Large intestine (tissue), 3 donors: ENCODE results near the gene CRACR2A. TPM values are rescaled to one million over a fixed set of nuclear protein-coding genes. Genes with fewer than 3 reads are reported as not detected.
A peak's percentile ranks its signal among the peaks of the same experiment; 100 is the strongest.

Experiments used
- DNase-seq, 2 donors: peaks; one replicate each; pipeline versions ENCODE4 v3.0.0 to v3.0.0-alpha.2; 2013
- H3K27ac ChIP-seq: one replicate; pipeline ENCODE4 v1.5.1; 2013; ENCODE audit warnings: low read length
- H3K27me3 ChIP-seq: 2 replicates; pipeline ENCODE4 v1.6.1; 2013; ENCODE audit warnings: low read length; ENCODE audit not compliant: control insufficient read depth, insufficient read depth
- H3K36me3 ChIP-seq: 2 replicates; pipeline ENCODE4 v1.6.1; 2013; ENCODE audit warnings: low read length; ENCODE audit not compliant: control insufficient read depth, insufficient read depth
- H3K4me1 ChIP-seq: one replicate; pipeline ENCODE4 v1.6.1; 2013; ENCODE audit warnings: low read length; ENCODE audit not compliant: control insufficient read depth, insufficient read depth
- H3K4me3 ChIP-seq: one replicate; pipeline ENCODE4 v1.5.1; 2013; ENCODE audit warnings: low read length
- H3K9me3 ChIP-seq: one replicate; pipeline ENCODE4 v1.6.1; 2013; ENCODE audit warnings: mild to moderate bottlenecking, low read depth, low read length, moderate library complexity; ENCODE audit not compliant: control insufficient read depth
- WGBS: methylation state at CpG from one replicate; pipeline ENCODE4 v1.1.5; 2013; ENCODE audit warnings: low lambda C conversion rate; ENCODE audit not compliant: insufficient coverage; 5-methylcytosine and 5-hydroxymethylcytosine counted together
- polyA plus RNA-seq: library from polyadenylated mRNA; unstranded; fragments of 120-200 nt; gene quantifications from one replicate; pipeline ENCODE4 v1.2.1, GENCODE V29; 2013

The CRACR2A gene
- polyA plus RNA-seq, 1 donor: 12.5 TPM

- Histone ChIP-seq H3K36me3 (no peaks in the 10 kb centered on the region), H3K4me3 (no peak overlapping the region), H3K27me3 (peaks cover 3% of the 10 kb centered on the region), H3K4me1 (no peaks in the 10 kb centered on the region), H3K9me3 (no peaks in the 10 kb centered on the region), H3K27ac (no peak overlapping the region)
- no CpG with 5 or more reads among the region's 6 CpGs for WGBS
- no peak for DNase-seq
These were observed 71.3 kb downstream of the CRACR2A start for GRCh38 chr12:3681595-3682061.

GRCh38 chr12:3680919-3681594 is 71.9 kb downstream of the CRACR2A start:
- WGBS: no CpG with 5 or more reads among the region's 8 CpGs
- H3K4me1 ChIP-seq: no peaks in the 10 kb centered on the region
- H3K9me3 ChIP-seq: no peaks in the 10 kb centered on the region
- no peak overlapping the region for H3K4me3 ChIP-seq
- peak; percentile 17 to 21 for DNase-seq
- H3K27me3 ChIP-seq: no peaks in the 10 kb centered on the region
- H3K27ac ChIP-seq: no peak overlapping the region
- no peaks in the 10 kb centered on the region for H3K36me3 ChIP-seq

GRCh38 chr12:3679831-3680230 is 73.1 kb downstream of the CRACR2A start:
- H3K27me3 ChIP-seq: no peaks in the 10 kb centered on the region
- H3K4me3 ChIP-seq: no peak overlapping the region
- WGBS: no CpG with 5 or more reads among the region's 3 CpGs
- H3K27ac ChIP-seq: no peak overlapping the region
- no peaks in the 10 kb centered on the region for H3K9me3 ChIP-seq
- no peaks in the 10 kb centered on the region for H3K36me3 ChIP-seq
- no peak for DNase-seq
- H3K4me1 ChIP-seq: no peaks in the 10 kb centered on the region

GRCh38 chr12:3677609-3678008 is 75.3 kb downstream of the CRACR2A start:
- no peaks in the 10 kb centered on the region for H3K9me3 ChIP-seq
- no peak overlapping the region for H3K27ac ChIP-seq
- no peaks in the 10 kb centered on the region for H3K4me1 ChIP-seq
- DNase-seq: no peak
- 100% methylated on average over 2 of the region's 5 CpGs for WGBS
- no peak overlapping the region for H3K4me3 ChIP-seq
- peaks cover 2% of the 10 kb centered on the region for H3K27me3 ChIP-seq
- H3K36me3 ChIP-seq: no peaks in the 10 kb centered on the region

GRCh38 chr12:3673981-3674708 is 78.8 kb downstream of the CRACR2A start:
- Histone ChIP-seq H3K27me3 (peaks cover 2% of the 10 kb centered on the region), H3K9me3 (no peaks in the 10 kb centered on the region), H3K27ac (no peak overlapping the region), H3K4me1 (no peaks in the 10 kb centered on the region), H3K36me3 (no peaks in the 10 kb centered on the region), H3K4me3 (no peak overlapping the region)
- DNase-seq: no peak
- WGBS: 56% methylated on average over 5 of the region's 9 CpGs

GRCh38 chr12:3672113-3672509 is 80.8 kb downstream of the CRACR2A start:
- no peak overlapping the region for H3K27ac ChIP-seq
- peaks cover 2% of the 10 kb centered on the region for H3K27me3 ChIP-seq
- no peak overlapping the region for H3K4me3 ChIP-seq
- no peaks in the 10 kb centered on the region for H3K4me1 ChIP-seq
- no peaks in the 10 kb centered on the region for H3K9me3 ChIP-seq
- WGBS: no CpG with 5 or more reads among the region's 2 CpGs
- H3K36me3 ChIP-seq: no peaks in the 10 kb centered on the region
- no peak for DNase-seq

DNA sequence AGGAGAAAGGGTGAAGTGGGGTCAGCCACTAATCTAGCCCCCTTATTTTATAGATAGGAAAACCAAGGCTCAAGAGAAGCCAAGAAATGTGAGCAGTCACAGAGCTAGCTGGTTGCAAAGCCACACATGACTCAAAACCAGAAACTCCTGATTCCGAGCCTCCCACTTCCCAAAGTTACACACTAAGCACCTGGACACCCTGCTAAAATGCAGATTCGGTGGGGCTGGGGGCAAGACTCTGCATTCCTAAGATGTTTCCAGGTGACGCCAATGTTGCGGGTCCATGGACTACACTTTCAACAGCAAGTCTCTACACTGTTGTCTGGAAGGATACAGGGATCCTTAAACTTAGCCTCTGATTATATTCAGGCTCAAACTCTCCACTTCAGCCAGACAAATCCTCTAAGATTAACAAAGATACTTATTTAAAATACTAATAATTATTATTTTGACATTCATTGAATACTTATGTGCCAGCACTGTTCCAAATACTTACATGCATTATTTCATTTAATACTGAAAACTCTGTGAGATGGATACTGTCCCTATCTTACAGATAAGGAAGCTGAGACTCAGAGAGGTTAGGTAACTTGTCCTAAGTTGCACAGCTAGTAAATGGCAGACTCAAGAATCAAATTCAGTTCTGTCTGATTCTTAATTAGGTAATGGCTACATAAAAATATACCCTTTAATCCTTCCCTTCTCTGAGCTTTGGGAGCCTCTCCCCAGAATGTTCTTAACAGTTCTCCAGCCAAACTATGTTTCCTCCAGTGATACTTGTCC is 81.4 kb downstream of the CRACR2A start:
- H3K4me3 ChIP-seq: no peak overlapping the region
- DNase-seq: no peak
- no CpG with 5 or more reads among the region's 4 CpGs for WGBS
- H3K4me1 ChIP-seq: no peaks in the 10 kb centered on the region
- H3K27me3 ChIP-seq: peaks cover 2% of the 10 kb centered on the region
- no peaks in the 10 kb centered on the region for H3K36me3 ChIP-seq
- no peak overlapping the region for H3K27ac ChIP-seq
- H3K9me3 ChIP-seq: no peaks in the 10 kb centered on the region

DNA sequence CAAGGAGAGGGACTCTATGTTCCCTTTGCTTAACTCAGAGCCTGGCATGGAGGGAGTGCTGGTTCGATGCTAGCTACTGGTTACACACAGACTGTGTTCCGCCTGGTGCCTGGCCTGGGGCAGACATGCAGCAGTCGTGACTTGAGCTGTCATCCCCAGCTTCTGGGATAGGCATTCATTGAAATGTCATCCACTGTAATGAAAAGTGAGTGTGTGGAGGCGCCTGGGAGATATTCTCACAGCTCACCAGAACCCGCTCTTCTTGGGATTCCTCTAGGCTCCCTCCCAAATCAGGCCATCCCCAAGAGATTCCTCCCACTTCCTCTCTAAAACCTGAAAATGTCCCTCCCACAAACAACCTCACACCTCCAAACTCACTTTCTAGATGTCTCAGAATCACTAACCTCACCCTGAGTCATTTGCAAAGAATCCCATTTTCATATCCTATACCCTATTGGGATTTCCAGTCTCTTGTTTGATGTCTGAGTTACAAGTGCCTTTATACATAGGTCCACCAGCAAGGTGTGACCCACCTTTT is 82.8 kb downstream of the CRACR2A start:
- H3K36me3 ChIP-seq: peaks cover 2% of the 10 kb centered on the region
- H3K4me3 ChIP-seq: no peak overlapping the region
- no CpG with 5 or more reads among the region's 5 CpGs for WGBS
- DNase-seq: no peak
- H3K4me1 ChIP-seq: no peaks in the 10 kb centered on the region
- H3K27ac ChIP-seq: no peak overlapping the region
- no peaks in the 10 kb centered on the region for H3K9me3 ChIP-seq
- H3K27me3 ChIP-seq: peaks cover 2% of the 10 kb centered on the region

DNA sequence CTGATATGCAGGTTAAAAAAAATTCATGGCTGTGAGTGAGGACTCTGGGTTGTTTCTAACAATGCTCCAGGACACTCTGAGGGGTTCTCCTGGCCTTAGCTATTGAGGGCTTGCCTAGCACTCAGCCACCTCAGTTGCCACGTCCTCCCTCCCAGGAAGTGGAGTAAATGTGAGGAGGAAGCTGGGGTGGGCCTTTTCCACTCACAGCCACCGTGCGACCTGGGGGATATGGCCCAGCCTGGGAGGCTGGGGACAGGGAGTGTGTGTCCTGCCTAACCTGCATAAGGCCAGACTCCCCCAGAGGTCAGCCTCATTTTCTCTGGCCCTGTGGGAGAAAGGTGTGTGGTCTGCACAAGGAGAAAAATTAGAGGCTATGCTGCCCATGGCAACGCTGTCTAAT is 83.3 kb downstream of the CRACR2A start:
- Histone ChIP-seq H3K4me3 (no peak overlapping the region), H3K4me1 (no peaks in the 10 kb centered on the region), H3K36me3 (peaks cover 2% of the 10 kb centered on the region), H3K27me3 (peaks cover 2% of the 10 kb centered on the region), H3K9me3 (no peaks in the 10 kb centered on the region), H3K27ac (no peak overlapping the region)
- no CpG with 5 or more reads among the region's 4 CpGs for WGBS
- DNase-seq: no peak

- no peak overlapping the region for H3K4me3 ChIP-seq
- H3K27ac ChIP-seq: no peak overlapping the region
- peaks cover 2% of the 10 kb centered on the region for H3K27me3 ChIP-seq
- WGBS: no CpG with 5 or more reads among the region's 5 CpGs
- H3K9me3 ChIP-seq: no peaks in the 10 kb centered on the region
- H3K36me3 ChIP-seq: peaks cover 2% of the 10 kb centered on the region
- no peaks in the 10 kb centered on the region for H3K4me1 ChIP-seq
- no peak for DNase-seq
These were observed 84.3 kb downstream of the CRACR2A start for GRCh38 chr12:3668479-3669165.
